Stimulated activated effector memory CD8-positive, alpha-beta T cell treated with anti-CD3 and anti-CD28 coated beads, Interleukin-12 subunit alpha, Interleukin-12 subunit beta, amount 100 ng/mL, for 72 hours (primary cell): ENCODE data around the gene APCDD1L.
"Not testable (repeated sequence)": the region's sequence is repeated elsewhere in the genome, so short reads cannot be mapped to it uniquely, and the experiment has no call there.

Source experiments
- ATAC-seq: fragments of 150-1000 bp; cut with Tn5 transposase; 2 replicates; pipeline ENCODE4 v1.10.0; 2021
- DNase-seq, 2 donors: peaks; one replicate each; pipeline ENCODE4 v3.0.0; 2021 to 2022; ENCODE audit warnings: low spot score in 2 of 2
- H3K27ac Mint-ChIP-seq: one replicate; pipeline ENCODE4 v1.8.0; 2022; ENCODE audit warnings: mild to moderate bottlenecking, mixed read lengths
- H3K36me3 Mint-ChIP-seq: one replicate; pipeline ENCODE4 v1.8.0; 2022; ENCODE audit warnings: mild to moderate bottlenecking, mixed read lengths
- H3K4me1 Mint-ChIP-seq: one replicate; pipeline ENCODE4 v1.8.0; 2022; ENCODE audit warnings: mixed read lengths
- H3K4me3 Mint-ChIP-seq: one replicate; pipeline ENCODE4 v1.8.0; 2022; ENCODE audit warnings: mild to moderate bottlenecking, mixed read lengths
- H3K9me3 Mint-ChIP-seq: one replicate; pipeline ENCODE4 v1.8.0; 2022; ENCODE audit warnings: mixed read lengths

The APCDD1L gene

DNA sequence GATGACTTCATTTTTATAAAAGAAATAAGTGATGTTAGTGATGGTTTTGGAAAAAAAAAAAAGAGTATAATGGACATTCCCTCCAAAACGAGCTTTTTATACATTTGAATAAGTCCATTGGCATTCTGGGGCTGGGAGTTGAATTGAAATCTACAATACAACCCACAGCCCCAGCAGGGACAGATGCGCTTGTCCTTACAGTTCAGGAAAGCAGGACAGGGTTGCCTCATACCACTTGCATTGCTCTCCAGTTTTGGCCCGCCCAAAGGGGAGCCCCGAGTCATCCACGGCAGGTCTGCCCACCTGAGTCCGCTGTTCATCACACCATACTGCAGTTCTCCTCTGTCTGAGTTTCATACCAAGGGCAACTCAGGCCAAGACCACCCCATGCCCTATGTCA lies 80.0 kb downstream of the APCDD1L start:
- ATAC-seq (no peak), DNase-seq (no peak)
- peaks cover 48% of the 10 kb centered on the region for H3K4me1 Mint-ChIP-seq
- H3K27ac Mint-ChIP-seq = no peak overlapping the region
- H3K36me3 Mint-ChIP-seq = peaks cover 80% of the 10 kb centered on the region
- H3K4me3 Mint-ChIP-seq = no peak overlapping the region
- H3K9me3 Mint-ChIP-seq = no peaks in the 10 kb centered on the region

- no peaks in the 10 kb centered on the region for H3K9me3 Mint-ChIP-seq
- peaks cover 43% of the 10 kb centered on the region for H3K4me1 Mint-ChIP-seq
- no peak for ATAC-seq
- H3K36me3 Mint-ChIP-seq = peaks cover 80% of the 10 kb centered on the region
- H3K4me3 Mint-ChIP-seq = no peak overlapping the region
- no peak overlapping the region for H3K27ac Mint-ChIP-seq
- DNase-seq = no peak
Measured at GRCh38 chr20:58434326-58434725, 80.9 kb downstream of the APCDD1L start.

DNA sequence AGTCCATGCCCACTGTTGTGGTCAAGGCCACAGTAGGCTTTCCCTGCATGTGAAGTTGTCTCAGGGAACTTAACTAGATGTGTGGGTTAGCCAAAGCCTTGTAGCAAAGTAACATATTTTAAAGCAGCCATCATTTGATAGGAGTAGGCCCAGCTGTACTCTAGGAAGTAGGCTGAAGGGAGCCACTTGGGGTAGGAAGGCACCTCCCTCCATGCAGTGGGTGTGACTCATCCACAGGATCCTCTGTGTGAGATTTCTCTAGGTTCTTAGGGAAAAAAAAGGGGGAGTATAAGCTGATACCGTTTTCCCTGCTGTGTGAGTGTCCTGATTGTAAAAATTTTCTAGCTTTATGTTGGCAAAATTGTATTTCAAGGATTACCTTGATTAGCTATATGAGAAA lies 81.4 kb downstream of the APCDD1L start:
- Mint-ChIP-seq H3K27ac (peak overlapping the region; percentile 72), H3K4me1 (peaks cover 45% of the 10 kb centered on the region), H3K36me3 (peaks cover 80% of the 10 kb centered on the region), H3K4me3 (no peak overlapping the region), H3K9me3 (no peaks in the 10 kb centered on the region)
- no peak for DNase-seq
- no peak for ATAC-seq

GRCh38 chr20:58433029-58433647 lies 82.1 kb downstream of the APCDD1L start:
- no peak overlapping the region for H3K4me3 Mint-ChIP-seq
- peak overlapping the region; percentile 72 for H3K27ac Mint-ChIP-seq
- peaks cover 48% of the 10 kb centered on the region for H3K4me1 Mint-ChIP-seq
- peaks cover 80% of the 10 kb centered on the region for H3K36me3 Mint-ChIP-seq
- ATAC-seq (no peak), DNase-seq (no peak)
- H3K9me3 Mint-ChIP-seq = no peaks in the 10 kb centered on the region

- H3K36me3 Mint-ChIP-seq = peaks cover 73% of the 10 kb centered on the region
- no peak for ATAC-seq
- DNase-seq = no peak
- H3K4me3 Mint-ChIP-seq = no peak overlapping the region
- peak overlapping the region; percentile 72 for H3K27ac Mint-ChIP-seq
- peaks cover 43% of the 10 kb centered on the region for H3K4me1 Mint-ChIP-seq
- H3K9me3 Mint-ChIP-seq = no peaks in the 10 kb centered on the region
Measured at GRCh38 chr20:58432186-58432954, 82.8 kb downstream of the APCDD1L start.

DNA sequence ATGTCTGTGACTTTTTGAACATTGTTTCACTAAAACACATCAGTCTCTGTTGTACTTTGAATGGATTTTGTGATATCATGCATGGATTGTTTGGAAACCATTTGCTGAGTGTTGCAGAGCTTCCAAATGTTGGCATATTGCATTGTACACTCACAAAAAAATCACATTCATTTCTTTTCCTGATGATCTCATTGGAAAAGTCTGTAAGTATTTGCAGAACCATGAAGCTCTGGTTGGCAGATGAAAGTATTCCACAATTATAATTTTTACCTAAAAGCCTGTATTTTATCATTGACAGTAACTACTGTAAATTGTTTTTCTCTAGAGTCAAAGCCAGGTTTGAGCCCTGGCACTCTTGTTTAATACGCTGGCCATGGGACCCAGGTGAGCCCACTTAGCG lies 84.1 kb downstream of the APCDD1L start:
- peaks cover 39% of the 10 kb centered on the region for H3K4me1 Mint-ChIP-seq
- H3K4me3 Mint-ChIP-seq = no peak overlapping the region
- peaks cover 63% of the 10 kb centered on the region for H3K36me3 Mint-ChIP-seq
- no peak overlapping the region for H3K27ac Mint-ChIP-seq
- no peak for ATAC-seq
- no peaks in the 10 kb centered on the region for H3K9me3 Mint-ChIP-seq
- DNase-seq = no peak

DNA sequence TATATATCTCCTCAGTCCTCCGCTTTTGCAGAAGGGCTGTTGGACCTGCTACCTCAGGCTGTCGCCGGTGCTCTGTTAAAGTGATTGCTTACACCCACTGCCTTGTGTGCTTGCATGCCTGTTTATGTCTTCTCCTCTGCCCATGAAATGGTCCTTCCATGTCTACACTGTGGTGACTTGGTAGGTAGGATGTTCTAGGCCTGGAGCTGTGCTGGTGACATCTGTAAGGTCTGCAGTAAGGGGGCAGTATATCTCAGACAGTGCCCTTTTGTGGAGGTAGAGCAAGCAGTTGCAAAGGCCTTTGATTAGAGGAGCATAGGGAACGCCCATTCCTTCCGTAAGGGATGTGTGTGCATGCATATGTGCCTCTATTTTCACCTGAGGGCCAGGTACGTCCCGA lies 85.9 kb downstream of the APCDD1L start:
- Mint-ChIP-seq H3K9me3 (no peaks in the 10 kb centered on the region), H3K36me3 (peaks cover 57% of the 10 kb centered on the region), H3K27ac (no peak overlapping the region), H3K4me1 (peaks cover 33% of the 10 kb centered on the region), H3K4me3 (no peak overlapping the region)
- ATAC-seq = no peak
- DNase-seq = no peak

DNA sequence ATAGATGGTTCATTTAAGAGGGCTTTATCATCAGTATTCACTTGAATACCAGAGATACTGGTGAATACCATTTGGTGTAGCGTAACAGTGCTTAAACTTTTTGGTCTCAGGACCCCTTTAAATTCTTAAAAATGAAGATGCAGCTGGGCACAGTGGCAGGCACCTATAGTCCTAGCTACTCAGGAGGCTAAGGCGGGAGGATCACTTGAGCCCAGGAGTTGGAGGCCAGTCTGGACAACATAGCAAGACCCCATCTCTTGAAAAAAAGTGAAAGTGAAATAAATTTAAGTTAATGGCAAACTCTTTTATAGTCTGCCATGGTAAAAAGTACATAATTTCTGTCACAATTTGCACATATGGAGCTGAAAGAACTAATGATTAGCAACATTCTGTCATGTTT lies 86.8 kb downstream of the APCDD1L start:
- ATAC-seq (no peak), DNase-seq (no peak)
- Mint-ChIP-seq H3K9me3 (no peaks in the 10 kb centered on the region), H3K4me1 (peaks cover 36% of the 10 kb centered on the region), H3K36me3 (peaks cover 63% of the 10 kb centered on the region), H3K4me3 (no peak overlapping the region), H3K27ac (no peak overlapping the region)

GRCh38 chr20:58427571-58427970 lies 87.6 kb downstream of the APCDD1L start:
- not testable (repeated sequence) for H3K4me3 Mint-ChIP-seq, ATAC-seq, H3K9me3 Mint-ChIP-seq, H3K27ac Mint-ChIP-seq, DNase-seq
- Mint-ChIP-seq H3K36me3 (peaks cover 71% of the 10 kb centered on the region), H3K4me1 (peaks cover 28% of the 10 kb centered on the region)

DNA sequence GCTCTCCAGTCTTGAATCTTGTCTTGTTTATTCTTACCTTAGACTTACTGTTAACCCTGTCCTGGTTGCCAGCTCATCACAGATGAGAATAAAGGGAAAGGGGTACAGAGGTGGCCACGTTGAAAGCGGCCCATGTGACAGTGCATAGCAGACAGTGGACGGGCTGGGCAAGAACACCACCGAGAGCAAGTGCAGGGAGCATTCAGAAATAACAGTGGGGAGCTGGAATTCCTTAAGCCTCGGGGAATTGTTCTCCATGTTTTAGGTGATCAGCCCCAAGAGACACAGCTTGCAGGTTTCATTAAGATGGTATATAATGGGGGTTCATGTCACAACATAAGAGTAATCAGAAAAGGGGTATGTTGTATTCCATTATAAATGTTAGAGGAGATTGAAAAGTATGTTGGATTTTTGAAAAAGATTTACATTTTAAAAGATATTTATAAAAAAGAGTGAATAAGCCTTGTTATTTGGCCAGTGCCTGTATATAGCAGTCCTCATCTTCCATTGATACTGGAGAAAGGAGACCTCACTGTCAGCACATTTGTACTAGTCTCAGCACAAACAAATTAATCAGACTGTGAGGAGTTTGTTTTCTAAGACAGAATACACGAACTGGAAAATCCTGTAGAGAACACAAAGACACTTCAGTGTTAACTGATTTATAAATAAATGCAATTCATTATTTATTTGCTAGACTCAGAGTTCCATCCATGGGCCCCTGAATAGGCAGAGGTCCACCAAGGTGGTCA lies 90.8 kb downstream of the APCDD1L start:
- peaks cover 68% of the 10 kb centered on the region for H3K36me3 Mint-ChIP-seq
- peaks cover 21% of the 10 kb centered on the region for H3K4me1 Mint-ChIP-seq
- ATAC-seq (no peak), DNase-seq (no peak)
- H3K9me3 Mint-ChIP-seq = no peaks in the 10 kb centered on the region
- H3K27ac Mint-ChIP-seq = no peak overlapping the region
- H3K4me3 Mint-ChIP-seq = no peak overlapping the region

- Mint-ChIP-seq H3K4me3 (no peak overlapping the region), H3K9me3 (no peaks in the 10 kb centered on the region), H3K4me1 (peaks cover 31% of the 10 kb centered on the region), H3K36me3 (peaks cover 65% of the 10 kb centered on the region), H3K27ac (peak overlapping the region; percentile 45)
- ATAC-seq (no peak), DNase-seq (no peak)
Measured at GRCh38 chr20:58421497-58421850, 93.7 kb downstream of the APCDD1L start.

DNA sequence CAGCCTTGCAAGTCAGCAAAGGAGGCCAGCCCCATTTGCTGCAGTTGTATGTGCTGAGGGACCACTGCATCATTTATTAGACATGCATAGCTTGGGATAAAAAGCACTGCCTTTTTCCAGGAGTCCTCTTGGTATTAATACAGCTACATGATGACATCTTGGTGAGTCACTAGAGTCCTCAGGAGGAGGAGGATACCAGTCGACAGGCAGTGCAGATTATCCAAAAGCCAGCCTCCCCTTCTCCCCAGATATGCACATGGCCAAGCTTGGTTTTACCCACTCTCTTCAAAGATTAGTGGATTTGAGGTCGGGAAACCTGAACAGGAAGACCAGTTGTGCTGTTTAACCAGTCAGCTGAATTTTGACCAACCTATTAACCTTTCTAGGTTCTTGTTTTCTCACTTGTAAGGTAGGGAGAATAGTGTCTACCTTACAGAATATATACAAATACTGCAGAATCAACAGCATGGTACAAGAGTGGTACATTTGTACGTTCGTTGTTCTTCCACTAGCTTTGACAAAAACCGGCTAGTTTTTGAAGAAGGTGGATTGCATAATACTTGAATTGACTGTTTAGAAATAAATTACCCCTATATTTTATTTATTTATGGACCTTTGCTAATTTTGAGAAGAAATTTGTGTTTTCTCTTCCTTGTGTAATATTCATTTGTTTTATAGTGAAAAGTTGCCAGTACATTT lies 94.3 kb downstream of the APCDD1L start:
- Mint-ChIP-seq H3K27ac (peak overlapping the region; percentile 45), H3K4me3 (no peak overlapping the region), H3K4me1 (peaks cover 37% of the 10 kb centered on the region), H3K9me3 (no peaks in the 10 kb centered on the region), H3K36me3 (peaks cover 65% of the 10 kb centered on the region)
- ATAC-seq = no peak
- no peak for DNase-seq

- no peak for DNase-seq
- Mint-ChIP-seq H3K9me3 (no peaks in the 10 kb centered on the region), H3K27ac (peak overlapping the region; percentile 54), H3K4me1 (peaks cover 28% of the 10 kb centered on the region), H3K4me3 (no peak overlapping the region), H3K36me3 (peaks cover 52% of the 10 kb centered on the region)
- ATAC-seq = no peak
Measured at GRCh38 chr20:58418949-58419748, 96.0 kb downstream of the APCDD1L start.

GRCh38 chr20:58417438-58417837 lies 97.8 kb downstream of the APCDD1L start:
- Mint-ChIP-seq H3K27ac (peak overlapping the region; percentile 74), H3K4me1 (peaks cover 26% of the 10 kb centered on the region)
- ATAC-seq = no peak

GRCh38 chr20:58416835-58417234 lies 98.4 kb downstream of the APCDD1L start:
- Mint-ChIP-seq H3K27ac (peak overlapping the region; percentile 74), H3K4me1 (peaks cover 26% of the 10 kb centered on the region), H3K4me3 (no peak overlapping the region), H3K9me3 (no peaks in the 10 kb centered on the region), H3K36me3 (peaks cover 30% of the 10 kb centered on the region)
- ATAC-seq (no peak), DNase-seq (no peak)

More at GRCh38 chr20:58417438-58417837, 97.8 kb downstream of the APCDD1L start:
- Mint-ChIP-seq H3K4me3 (no peak overlapping the region), H3K36me3 (peaks cover 36% of the 10 kb centered on the region), H3K9me3 (no peaks in the 10 kb centered on the region)
- no peak for DNase-seq
